HepG2 (cell line): ENCODE data around the gene PDIK1L. TPM values are rescaled to one million over a fixed set of nuclear protein-coding genes. Genes with fewer than 3 reads are reported as not detected.
A peak's percentile ranks its signal among the peaks of the same experiment; 100 is the strongest.

Source experiments
- ATAC-seq: fragments of 200-7000 bp; cut with Tn5 transposase; 3 replicates; pipeline ENCODE4 v1.9.1; 2020; ENCODE audit warnings: mild to moderate bottlenecking, moderate library complexity
- BruUV-seq: library from RNA; stranded (reverse); fragments of 400-500 nt; replicated peaks from 2 replicates; lab custom pipeline; 2021; lab: Mats Ljungman, UMichigan
- CTCF ChIA-PET: fragments of 300-600 bp; formaldehyde crosslinking; extraction: SDS; loops from one replicate; lab custom pipeline; 2021; ENCODE audit warnings: low total read pairs, inconsistent platforms, low intra/inter-chr PET ratio; lab: Yijun Ruan, JAX
- POLR2A ChIA-PET: fragments of 350-600 bp; sonication (Branson Sonifier 250); formaldehyde crosslinking; loops from one replicate; lab custom pipeline; 2020; ENCODE audit warnings: antibody characterized with exemption, inconsistent platforms; lab: Yijun Ruan, JAX
- DNase-seq: peaks from one replicate; pipeline ENCODE4 v3.0.0-alpha.2; 2015; ENCODE audit warnings: low spot score
- FAIRE-seq: peaks from 3 replicates; lab custom pipeline; 2011; peaks lifted over from hg19 to GRCh38; lab: Jason Lieb, UNC
- H2AFZ ChIP-seq: one replicate; pipeline ENCODE4 v1.6.1; 2011; ENCODE audit warnings: low read length, inconsistent platforms
- H3K27ac ChIP-seq: fragments of 300-600 bp; 3 replicates; pipeline ENCODE4 v1.8.0; 2011; ENCODE audit warnings: mixed run types, mild to moderate bottlenecking, mixed read lengths, low read length, inconsistent platforms; ENCODE audit not compliant: insufficient read depth; ENCODE audit errors: extremely low read length
- H3K27me3 ChIP-seq, 2 experiments: fragments of 200-600 bp in 1 of 2; 2 replicates in 1 of 2; 3 replicates in 1 of 2; pipeline versions ENCODE4 v1.6.0 to v1.8.0; 2011; ENCODE audit warnings: low read length in 2 of 2, mild to moderate bottlenecking in 2 of 2, moderate library complexity in 2 of 2, inconsistent platforms in 1 of 2; ENCODE audit not compliant: insufficient read depth in 2 of 2, control insufficient read depth in 1 of 2
- H3K36me3 ChIP-seq, 2 experiments: fragments of 200-600 bp in 1 of 2; replicated peaks in 1 of 2; 2 replicates in 1 of 2; 3 replicates in 1 of 2; pipeline versions ENCODE4 v1.5.1 to v1.8.0; 2011; ENCODE audit warnings: low read length in 2 of 2, inconsistent platforms in 1 of 2; ENCODE audit not compliant: insufficient read depth in 2 of 2, control insufficient read depth in 1 of 2
- H3K4me1 ChIP-seq: 2 replicates; pipeline ENCODE4 v1.5.1; 2012; ENCODE audit warnings: low read length, inconsistent platforms; ENCODE audit not compliant: insufficient read depth
- H3K4me2 ChIP-seq: 2 replicates; pipeline ENCODE4 v1.6.0; 2011; ENCODE audit warnings: low read depth, low read length, inconsistent platforms
- H3K4me3 ChIP-seq, 3 experiments: fragments of 200-600 bp in 1 of 3; sonication (generic), shearing (Covaris generic) in 1 of 3; replicated peaks in 1 of 3; 2 replicates each; pipeline ENCODE4 v1.5.1; 2011 to 2016; ENCODE audit warnings: low read length in 3 of 3, inconsistent platforms in 2 of 3, low read depth in 2 of 3, mild to moderate bottlenecking in 2 of 3, control low read depth in 1 of 3, mixed read lengths in 1 of 3; ENCODE audit not compliant: insufficient read depth in 1 of 3
- H3K79me2 ChIP-seq: one replicate; pipeline ENCODE4 v1.6.1; 2011; ENCODE audit warnings: low read length, inconsistent platforms; ENCODE audit not compliant: insufficient read depth
- H3K9ac ChIP-seq: 2 replicates; pipeline ENCODE4 v1.6.0; 2011; ENCODE audit warnings: mild to moderate bottlenecking, low read depth, low read length, inconsistent platforms; ENCODE audit not compliant: insufficient read depth
- H3K9me3 ChIP-seq: 2 replicates; pipeline ENCODE4 v1.5.1; 2012; ENCODE audit warnings: mild to moderate bottlenecking, low read length
- H4K20me1 ChIP-seq: 2 replicates; pipeline ENCODE4 v1.6.0; 2011; ENCODE audit warnings: inconsistent platforms, mild to moderate bottlenecking, low read length, moderate library complexity; ENCODE audit not compliant: insufficient read depth
- CAMTA2 ChIP-seq: sonication (generic); formaldehyde crosslinking; IDR thresholded peaks from 2 replicates; pipeline ENCODE4 v1.4.0; 2020; ENCODE audit warnings: mild to moderate bottlenecking, missing genetic modification reagents, borderline replicate concordance
- CCAR2 ChIP-seq: fragments of 200-400 bp; formaldehyde crosslinking; optimal IDR thresholded peaks from 2 replicates; pipeline ENCODE3; 2018; ENCODE audit warnings: low read depth, mild to moderate bottlenecking, low read length, moderate library complexity
- HOXA7 ChIP-seq: sonication (generic); formaldehyde crosslinking; IDR thresholded peaks from 2 replicates; pipeline ENCODE4 v1.8.1; 2022; ENCODE audit warnings: mild to moderate bottlenecking, missing genetic modification reagents, moderate library complexity
- ZKSCAN1 ChIP-seq: fragments of 150-350 bp; IDR thresholded peaks from 2 replicates; pipeline ENCODE4 v1.6.1; 2014; ENCODE audit warnings: low read length
- ZNF775 ChIP-seq: sonication (generic); formaldehyde crosslinking; IDR thresholded peaks from 2 replicates; pipeline ENCODE4 v1.4.0; 2020; ENCODE audit warnings: missing genetic modification reagents, mild to moderate bottlenecking, moderate library complexity, borderline replicate concordance
- WGBS: methylation state at CpG from one replicate; pipeline ENCODE4 v1.1.6; 2017; ENCODE audit warnings: low lambda C conversion rate; 5-methylcytosine and 5-hydroxymethylcytosine counted together
- in situ Hi-C: cut with HindIII; loops from 2 replicates; pipeline ENCODE4 v1.10.0; 2017; ENCODE audit warnings: low pct_unique_long_range_greater_than_20kb; ENCODE audit not compliant: extremely low pct_ligation_motif_present
- intact Hi-C: fragments of 100-400 bp; cut with micrococcal nuclease; formaldehyde crosslinking; loops from one replicate; pipeline ENCODE4 v1.10.0; 2022; ENCODE audit not compliant: unreplicated experiment
- polyA plus RNA-seq, 8 experiments: library from polyadenylated mRNA; depleted of rRNA in 3 of 8; stranded (reverse) in 7 of 8; unstranded in 1 of 8; fragments of >200 nt; fragmentation: Illumina TruSeq in 4 of 8; extraction: Trizol in 4 of 8; gene quantifications; 2 replicates each; pipeline versions ENCODE4 v1.2.1 to v1.2.3, GENCODE V29; 2011 to 2016; ENCODE audit warnings: low read depth in 4 of 8, missing spikeins in 1 of 8, mixed read lengths in 1 of 8; ENCODE audit not compliant: insufficient read depth in 1 of 8
- total RNA-seq, 5 experiments: library from RNA; depleted of rRNA; stranded (reverse); fragments of >200 nt; fragmentation: Illumina TruSeq; extraction: Trizol; gene quantifications; 2 replicates each; pipeline ENCODE4 v1.2.3, GENCODE V29; 2016; ENCODE audit warnings: low read depth in 1 of 5
- TF ChIP-seq, protein P1 (sequence below): sonication (generic); formaldehyde crosslinking; IDR thresholded peaks from 2 replicates; pipeline ENCODE4 v1.4.0; 2020; ENCODE audit warnings: missing genetic modification reagents

The PDIK1L gene
- total and polyA plus RNA-seq, 2 of the 13 experiments (the other 11 are each of a cell fraction or from before 2014, with no cell fraction given): 1.9 to 4.6 TPM

DNA sequence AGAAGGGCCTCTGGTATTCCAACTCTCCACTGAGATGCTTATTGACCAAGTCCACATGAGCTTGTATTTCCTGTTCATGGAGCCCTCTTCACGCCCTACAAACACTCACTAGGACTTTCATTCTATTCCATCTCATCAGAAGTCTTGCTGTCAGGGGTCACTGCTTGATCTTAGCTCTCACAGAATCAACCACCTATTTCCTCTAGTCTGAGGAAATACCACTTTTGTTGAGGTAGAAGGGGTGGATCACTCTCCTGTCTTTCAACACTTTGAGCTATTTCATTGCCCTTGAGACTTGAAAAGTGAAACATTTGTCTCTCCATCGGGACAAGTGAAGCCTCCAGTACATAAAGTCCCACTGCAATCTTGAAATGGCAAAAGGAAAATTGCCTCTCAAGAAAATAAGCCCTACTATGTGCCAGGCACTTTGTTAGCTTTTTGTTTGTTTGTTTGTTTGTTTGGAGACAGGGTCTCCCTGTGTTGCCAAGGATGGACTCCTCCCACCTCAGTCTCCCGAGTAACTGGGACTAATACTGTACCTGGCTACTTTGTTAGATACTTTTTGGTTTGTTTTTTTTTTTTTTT lies 27.4 kb downstream of the PDIK1L start:
- Histone ChIP-seq H4K20me1 (no peaks in the 10 kb centered on the region), H3K9me3 (no peaks in the 10 kb centered on the region), H3K4me1 (0 out of 2 replicates have a peak, but pooled peaks cover 9% of the 10 kb centered on the region), H3K27me3 (no peaks in the 10 kb centered on the region; a peak in 1 of 5 replicates), H3K4me2 (no peak overlapping the region), H3K36me3 (no peaks in the 10 kb centered on the region), H3K4me3 (no peak overlapping the region), H3K9ac (no peak overlapping the region), H3K79me2 (no peaks in the 10 kb centered on the region), H3K27ac (no peak overlapping the region), H2AFZ (no peak overlapping the region)
- POLR2A ChIA-PET: no interaction called here
- in situ Hi-C loops (no loop called here), intact Hi-C loops (no loop called here)
- 17% methylated on average over 3 of the region's 3 CpGs for WGBS
- CTCF ChIA-PET: no interaction called here
- DNase-seq (no peak), FAIRE-seq (no peak), ATAC-seq (no peak)
- TF ChIP-seq ZNF775 (no peak), ZKSCAN1 (peak; percentile 75), CCAR2 (no peak)
- BruUV-seq: no TSS peak

DNA sequence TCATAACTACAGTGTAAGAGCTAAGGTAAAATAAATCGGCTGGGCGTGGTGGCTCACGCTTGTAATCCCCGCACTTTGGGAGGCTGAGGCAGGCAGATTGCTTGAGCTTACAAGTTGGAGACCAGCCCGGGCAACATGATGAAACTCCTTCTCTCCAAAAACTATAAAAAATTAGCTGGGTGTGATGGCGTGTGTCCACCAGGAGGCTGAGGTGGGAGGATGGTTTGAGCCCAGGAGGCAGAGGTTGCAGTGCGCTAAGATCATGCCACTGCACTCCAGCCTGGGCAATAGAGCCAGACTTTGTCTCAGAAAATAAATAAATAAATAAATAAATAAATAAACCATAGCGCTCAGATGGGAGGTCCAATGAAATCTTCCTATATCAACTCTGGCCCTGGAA lies 30.5 kb downstream of the PDIK1L start:
- no TSS peak for BruUV-seq
- TF ChIP-seq CAMTA2: no peak
- TF ChIP-seq, protein P1, sequence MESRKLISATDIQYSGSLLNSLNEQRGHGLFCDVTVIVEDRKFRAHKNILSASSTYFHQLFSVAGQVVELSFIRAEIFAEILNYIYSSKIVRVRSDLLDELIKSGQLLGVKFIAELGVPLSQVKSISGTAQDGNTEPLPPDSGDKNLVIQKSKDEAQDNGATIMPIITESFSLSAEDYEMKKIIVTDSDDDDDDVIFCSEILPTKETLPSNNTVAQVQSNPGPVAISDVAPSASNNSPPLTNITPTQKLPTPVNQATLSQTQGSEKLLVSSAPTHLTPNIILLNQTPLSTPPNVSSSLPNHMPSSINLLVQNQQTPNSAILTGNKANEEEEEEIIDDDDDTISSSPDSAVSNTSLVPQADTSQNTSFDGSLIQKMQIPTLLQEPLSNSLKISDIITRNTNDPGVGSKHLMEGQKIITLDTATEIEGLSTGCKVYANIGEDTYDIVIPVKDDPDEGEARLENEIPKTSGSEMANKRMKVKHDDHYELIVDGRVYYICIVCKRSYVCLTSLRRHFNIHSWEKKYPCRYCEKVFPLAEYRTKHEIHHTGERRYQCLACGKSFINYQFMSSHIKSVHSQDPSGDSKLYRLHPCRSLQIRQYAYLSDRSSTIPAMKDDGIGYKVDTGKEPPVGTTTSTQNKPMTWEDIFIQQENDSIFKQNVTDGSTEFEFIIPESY (CRISPR knock-in tag): peak; percentile 55; the same call in 1 of the 2 replicates
- no peak for TF ChIP-seq HOXA7 (CRISPR knock-in tag)
- ChIA-PET CTCF (no interaction called here), POLR2A (no interaction called here)
- H3K4me1 ChIP-seq: 0 out of 2 replicates have a peak, but pooled peaks cover 13% of the 10 kb centered on the region
- no peaks in the 10 kb centered on the region for H3K36me3 ChIP-seq
- no peaks in the 10 kb centered on the region for H3K79me2 ChIP-seq
- in situ Hi-C loops (no loop called here), intact Hi-C loops (no loop called here)
- H4K20me1 ChIP-seq: no peaks in the 10 kb centered on the region
- H3K9me3 ChIP-seq: no peaks in the 10 kb centered on the region
- 75% methylated on average over 8 of the region's 8 CpGs for WGBS
- FAIRE-seq (no peak), ATAC-seq (no peak), DNase-seq (no peak)
- H3K4me2 ChIP-seq: no peak overlapping the region
- H3K9ac ChIP-seq: no peak overlapping the region
- H3K4me3 ChIP-seq: no peak overlapping the region
- no peak overlapping the region for H2AFZ ChIP-seq
- no peaks in the 10 kb centered on the region; a peak in 2 of 5 replicates for H3K27me3 ChIP-seq
- H3K27ac ChIP-seq: no peak overlapping the region
